Right atrium auricular region (tissue), 2 donors: Measurements from ENCODE around the gene LRRC4B. TPM values are rescaled to one million over a fixed set of nuclear protein-coding genes. Genes with fewer than 3 reads are reported as not detected.

ENCODE experiments used
- DNase-seq: peaks from one replicate; pipeline ENCODE4 v3.0.0-alpha.2; 2019; ENCODE audit warnings: low spot score
- H3K27ac ChIP-seq, 2 donors: fragments of 200-600 bp; sonication (generic); 1 replicate in 1 of 2; 2 replicates in 1 of 2; pipeline ENCODE4 v1.5.1; 2016 to 2019
- H3K27me3 ChIP-seq, 2 donors: fragments of 200-600 bp; sonication (generic); one replicate each; pipeline versions ENCODE4 v1.5.1 to v1.6.0; 2017 to 2019
- H3K36me3 ChIP-seq: fragments of 200-600 bp; sonication (generic); one replicate; pipeline ENCODE4 v1.5.1; 2016
- H3K4me1 ChIP-seq, 2 donors: fragments of 200-600 bp; sonication (generic); one replicate each; pipeline versions ENCODE4 v1.5.1 to v1.6.0; 2017 to 2019
- H3K4me3 ChIP-seq, 2 donors: fragments of 200-600 bp; sonication (generic); 1 replicate in 1 of 2; 2 replicates in 1 of 2; pipeline ENCODE4 v1.5.1; 2017 to 2019; ENCODE audit warnings: mild to moderate bottlenecking in 1 of 2, moderate library complexity in 1 of 2
- H3K9me3 ChIP-seq, 2 donors: fragments of 200-600 bp; sonication (generic); one replicate each; pipeline ENCODE4 v1.5.1; 2019
- total RNA-seq, 2 donors: library from RNA; depleted of rRNA; stranded (reverse); fragments of >200 nt; gene quantifications; one replicate each; pipeline ENCODE4 v1.1.0, GENCODE V29; 2016
- TF ChIP-seq, protein P1 (sequence below), 2 donors: fragments of 200-600 bp; sonication (generic); IDR thresholded peaks; one replicate each; pipeline ENCODE4 v1.5.1; 2019; ENCODE audit warnings: antibody characterized with exemption in 2 of 2

The LRRC4B gene
- total RNA-seq, 2 donors from 2014 or later: 1.6 to 2.0 TPM

DNA sequence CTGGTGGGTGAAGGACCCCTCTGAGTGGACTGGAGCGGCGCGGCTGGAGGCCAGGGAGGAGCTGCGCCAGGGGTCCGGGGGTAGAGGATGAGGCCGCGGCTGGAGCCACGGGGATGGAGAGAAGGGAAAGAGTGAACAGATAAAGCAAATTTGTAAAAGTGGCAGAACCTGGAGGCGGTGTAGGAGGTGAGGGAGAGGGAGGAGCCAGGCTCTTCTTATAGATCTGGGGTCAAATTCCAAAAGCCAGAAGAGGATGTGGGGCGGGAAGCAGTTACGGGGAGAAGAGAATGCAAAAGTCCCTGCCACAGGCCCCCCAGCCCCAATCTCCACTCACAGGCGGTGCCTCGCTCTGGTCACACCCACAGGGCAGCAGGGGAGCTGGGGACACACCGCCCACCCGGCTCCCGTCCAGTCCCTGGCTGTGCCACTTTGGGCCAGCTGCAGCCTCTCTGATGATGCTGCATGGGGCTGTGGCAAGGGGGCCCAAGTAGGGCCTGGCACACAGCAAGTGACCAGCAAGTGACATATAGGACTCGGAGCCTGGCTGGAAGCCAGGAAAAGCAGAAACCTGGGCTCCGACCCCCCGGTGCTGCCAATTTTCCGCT is 11.1 kb downstream of the LRRC4B start:
- TF ChIP-seq, protein P1, sequence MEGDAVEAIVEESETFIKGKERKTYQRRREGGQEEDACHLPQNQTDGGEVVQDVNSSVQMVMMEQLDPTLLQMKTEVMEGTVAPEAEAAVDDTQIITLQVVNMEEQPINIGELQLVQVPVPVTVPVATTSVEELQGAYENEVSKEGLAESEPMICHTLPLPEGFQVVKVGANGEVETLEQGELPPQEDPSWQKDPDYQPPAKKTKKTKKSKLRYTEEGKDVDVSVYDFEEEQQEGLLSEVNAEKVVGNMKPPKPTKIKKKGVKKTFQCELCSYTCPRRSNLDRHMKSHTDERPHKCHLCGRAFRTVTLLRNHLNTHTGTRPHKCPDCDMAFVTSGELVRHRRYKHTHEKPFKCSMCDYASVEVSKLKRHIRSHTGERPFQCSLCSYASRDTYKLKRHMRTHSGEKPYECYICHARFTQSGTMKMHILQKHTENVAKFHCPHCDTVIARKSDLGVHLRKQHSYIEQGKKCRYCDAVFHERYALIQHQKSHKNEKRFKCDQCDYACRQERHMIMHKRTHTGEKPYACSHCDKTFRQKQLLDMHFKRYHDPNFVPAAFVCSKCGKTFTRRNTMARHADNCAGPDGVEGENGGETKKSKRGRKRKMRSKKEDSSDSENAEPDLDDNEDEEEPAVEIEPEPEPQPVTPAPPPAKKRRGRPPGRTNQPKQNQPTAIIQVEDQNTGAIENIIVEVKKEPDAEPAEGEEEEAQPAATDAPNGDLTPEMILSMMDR (IDR thresholded peaks at IDR 0.05): no peak
- no peaks in the 10 kb centered on the region for H3K36me3 ChIP-seq
- no peaks in the 10 kb centered on the region for H3K27me3 ChIP-seq
- H3K4me3 ChIP-seq: peak overlapping the region; percentile 16 to 53
- no peak overlapping the region for H3K27ac ChIP-seq
- no peaks in the 10 kb centered on the region for H3K9me3 ChIP-seq
- H3K4me1 ChIP-seq: peaks cover 0 to 15% of the 10 kb centered on the region in 2 donors
- no peak for DNase-seq

- H3K4me1 ChIP-seq: peaks cover 0 to 15% of the 10 kb centered on the region in 2 donors
- H3K36me3 ChIP-seq: no peaks in the 10 kb centered on the region
- H3K4me3 ChIP-seq: peak overlapping the region; percentile 16 to 53
- no peaks in the 10 kb centered on the region for H3K9me3 ChIP-seq
- TF ChIP-seq, protein P1 (IDR thresholded peaks at IDR 0.05): peak; percentile 91
- peaks cover 0 to 4% of the 10 kb centered on the region in 2 donors for H3K27me3 ChIP-seq
- peak overlapping the region in 1 of 2 donors; percentile 9 for H3K27ac ChIP-seq
- DNase-seq: peak; percentile 68
Observed at GRCh38 chr19:50556282-50557008, 11.8 kb downstream of the LRRC4B start.

DNA sequence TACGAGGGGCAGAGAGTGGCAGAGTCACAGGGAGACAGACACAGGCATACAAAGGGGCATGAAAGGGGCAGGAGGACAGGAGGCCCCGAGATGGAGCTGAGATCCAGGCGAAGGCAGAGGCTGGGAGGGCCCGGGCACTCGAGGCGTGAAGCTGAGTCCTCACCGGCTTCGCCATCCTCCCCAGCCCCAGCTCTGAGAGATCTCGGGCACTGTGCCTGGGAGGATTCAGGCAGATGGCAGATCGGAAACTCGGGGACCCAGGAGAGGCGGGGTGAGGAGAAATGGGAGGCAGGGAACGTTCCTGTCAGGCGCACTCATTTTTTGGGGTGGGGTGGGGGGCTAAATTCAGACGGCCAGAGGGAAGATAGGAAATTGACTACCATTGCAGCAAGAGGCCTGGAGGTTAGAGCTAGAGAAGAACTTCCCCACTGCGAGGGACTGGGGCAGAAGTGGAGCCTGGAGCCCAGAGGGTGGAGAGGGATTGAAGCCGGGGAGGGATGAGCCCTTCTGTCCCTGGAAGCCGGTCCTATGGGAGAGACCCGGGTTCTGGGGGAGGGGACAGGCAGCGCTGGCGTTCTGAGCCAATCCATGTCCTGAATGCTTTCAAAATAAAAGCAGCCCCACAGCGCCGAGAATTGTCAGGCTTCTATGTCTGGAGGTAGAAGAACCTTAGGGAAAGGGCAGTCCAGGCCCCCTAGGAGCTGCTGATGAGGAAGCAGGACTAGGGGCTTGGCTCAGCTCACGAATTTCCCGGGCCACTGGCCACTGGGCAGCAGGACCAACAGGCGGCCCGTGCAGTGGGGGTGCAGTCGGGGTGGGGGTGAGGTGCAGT is 12.6 kb downstream of the LRRC4B start:
- TF ChIP-seq, protein P1 (IDR thresholded peaks at IDR 0.05): no peak
- Histone ChIP-seq H3K36me3 (no peaks in the 10 kb centered on the region), H3K9me3 (no peaks in the 10 kb centered on the region), H3K27ac (peak overlapping the region in 1 of 2 donors; percentile 9), H3K4me1 (peaks cover 0 to 15% of the 10 kb centered on the region in 2 donors), H3K4me3 (peak overlapping the region; percentile 16 to 53), H3K27me3 (peaks cover 0 to 4% of the 10 kb centered on the region in 2 donors)
- no peak for DNase-seq

DNA sequence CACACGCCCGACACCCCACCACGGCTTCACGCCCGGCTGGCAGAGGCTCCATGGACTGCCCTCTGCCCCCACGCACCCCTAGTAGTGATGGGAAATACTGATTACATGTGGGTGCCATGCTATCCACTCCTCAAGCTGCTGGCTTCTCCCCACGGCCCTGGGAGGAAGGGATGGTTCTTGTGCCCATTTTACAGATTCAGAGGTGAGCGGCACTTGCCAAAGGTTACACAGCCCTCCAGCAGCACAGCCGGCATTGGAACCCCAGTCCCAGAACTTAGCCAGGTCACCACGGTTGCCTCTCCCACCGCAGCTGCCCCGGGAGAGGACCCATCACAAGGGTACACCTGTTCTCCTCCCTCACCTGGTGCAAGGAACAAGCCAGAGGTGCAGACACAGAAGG is 13.2 kb downstream of the LRRC4B start:
- TF ChIP-seq, protein P1 (IDR thresholded peaks at IDR 0.05): no peak
- no peak for DNase-seq
- Histone ChIP-seq H3K9me3 (no peaks in the 10 kb centered on the region), H3K4me3 (no peak overlapping the region), H3K4me1 (peaks cover 0 to 15% of the 10 kb centered on the region in 2 donors), H3K36me3 (no peaks in the 10 kb centered on the region), H3K27me3 (peaks cover 0 to 4% of the 10 kb centered on the region in 2 donors), H3K27ac (no peak overlapping the region)

DNA sequence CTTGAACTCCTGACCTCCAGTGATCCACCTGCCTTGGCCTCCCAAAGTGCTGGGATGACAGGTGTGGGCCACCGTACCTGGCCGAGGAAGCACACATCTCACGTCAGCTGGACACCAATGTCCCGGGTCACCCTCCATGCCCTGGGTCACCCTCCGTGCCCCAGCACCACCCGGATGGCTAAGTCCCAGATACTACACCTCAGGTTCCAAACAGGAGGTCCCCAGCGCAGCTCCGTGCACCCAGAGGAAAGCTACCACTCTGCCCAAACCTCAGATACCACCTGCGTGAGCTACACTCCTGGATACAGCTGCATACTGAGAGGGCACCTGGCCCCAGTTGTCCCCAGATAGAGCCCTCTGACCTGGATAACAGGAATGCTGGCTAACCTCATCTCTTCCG is 14.0 kb downstream of the LRRC4B start:
- Histone ChIP-seq H3K4me1 (peaks cover 0 to 15% of the 10 kb centered on the region in 2 donors), H3K9me3 (no peaks in the 10 kb centered on the region), H3K27ac (no peak overlapping the region), H3K36me3 (no peaks in the 10 kb centered on the region), H3K27me3 (peaks cover 0 to 4% of the 10 kb centered on the region in 2 donors), H3K4me3 (no peak overlapping the region)
- TF ChIP-seq, protein P1 (IDR thresholded peaks at IDR 0.05): no peak
- DNase-seq: no peak
